A549 (cell line): Measurements from ENCODE around the gene ITPKC. TPM values are rescaled to one million over a fixed set of nuclear protein-coding genes. Genes with fewer than 3 reads are reported as not detected.

Experiments used
- ATAC-seq, 2 experiments: fragments of 200-7000 bp in 1 of 2; fragments of >200 bp in 1 of 2; cut with Nextera tagmentation in 1 of 2; cut with Tn5 transposase in 1 of 2; 3 replicates each; pipeline versions ENCODE4 v1.8.0 to v1.9.1; 2018 to 2020; ENCODE audit warnings: mild to moderate bottlenecking in 1 of 2, moderate library complexity in 1 of 2
- CTCF ChIA-PET: fragments of 300-600 bp; sonication (Branson Sonifier 250); formaldehyde crosslinking; extraction: SDS; loops from one replicate; lab custom pipeline; 2021; ENCODE audit warnings: antibody characterized with exemption, inconsistent platforms; lab: Yijun Ruan, JAX
- POLR2A ChIA-PET: fragments of 350-600 bp; formaldehyde crosslinking; extraction: SDS; loops from one replicate; lab custom pipeline; 2021; ENCODE audit warnings: antibody characterized with exemption, inconsistent platforms; lab: Yijun Ruan, JAX
- DNase-seq, 2 experiments: peaks; one replicate each; pipeline versions ENCODE4 v3.0.0 to v3.0.0-alpha.2; 2011 to 2016; ENCODE audit warnings: low read depth in 1 of 2, low spot score in 1 of 2
- FAIRE-seq: peaks from 2 replicates; lab custom pipeline; 2011; peaks lifted over from hg19 to GRCh38; lab: Jason Lieb, UNC
- H3K27ac ChIP-seq, 2 experiments: fragments of >200 bp; sonication (Bioruptor Twin); formaldehyde crosslinking; 3 replicates each; pipeline ENCODE4 v1.5.1; 2016 to 2017
- H3K4me1 ChIP-seq: fragments of >200 bp; sonication (Bioruptor Twin); formaldehyde crosslinking; 3 replicates; pipeline ENCODE4 v1.6.1; 2016
- H3K4me2 ChIP-seq: fragments of >200 bp; sonication (Bioruptor Twin); formaldehyde crosslinking; 3 replicates; pipeline ENCODE4 v1.6.1; 2016
- H3K4me3 ChIP-seq: fragments of >200 bp; sonication (Bioruptor Twin); formaldehyde crosslinking; 3 replicates; pipeline ENCODE4 v1.5.1; 2016
- H3K9me3 ChIP-seq: fragments of >200 bp; sonication (Bioruptor Twin); formaldehyde crosslinking; 3 replicates; pipeline ENCODE4 v1.6.1; 2016
- BCL3 ChIP-seq: fragments of >200 bp; sonication (Bioruptor Twin); formaldehyde crosslinking; IDR thresholded peaks from 3 replicates; pipeline ENCODE4 v1.6.1; 2016
- CEBPB ChIP-seq, 2 experiments: fragments of >200 bp in 1 of 2; sonication (Bioruptor Twin) in 1 of 2; formaldehyde crosslinking in 1 of 2; IDR thresholded peaks; 2 replicates each; pipeline ENCODE4 v1.6.1; 2012 to 2016
- CHD2 ChIP-seq: fragments of 150-350 bp; IDR thresholded peaks from 2 replicates; pipeline ENCODE4 v1.6.1; 2014; ENCODE audit warnings: low read length; ENCODE audit not compliant: partially characterized antibody
- CHD4 ChIP-seq: fragments of 200-600 bp; sonication (generic); IDR thresholded peaks from 2 replicates; pipeline ENCODE4 v1.6.1; 2016; ENCODE audit warnings: antibody characterized with exemption, mild to moderate bottlenecking, borderline replicate concordance
- CTCF ChIP-seq: fragments of >200 bp; sonication (Bioruptor Twin); formaldehyde crosslinking; IDR thresholded peaks from 3 replicates; pipeline ENCODE4 v1.5.1; 2016
- EHMT2 ChIP-seq: fragments of 200-600 bp; sonication (generic); IDR thresholded peaks from 2 replicates; pipeline ENCODE4 v1.6.1; 2016; ENCODE audit warnings: antibody characterized with exemption, low read depth, mild to moderate bottlenecking, moderate library complexity
- FOSB ChIP-seq: fragments of 250-450 bp; sonication (Bioruptor Pico); IDR thresholded peaks from 2 replicates; pipeline ENCODE4 v1.5.0; 2020; ENCODE audit warnings: mild to moderate bottlenecking, moderate library complexity
- FOSL2 ChIP-seq, 2 experiments: fragments of 450-650 bp in 1 of 2; fragments of >200 bp in 1 of 2; sonication (Bioruptor Twin) in 1 of 2; formaldehyde crosslinking; IDR thresholded peaks; 2 replicates each; pipeline versions ENCODE4 v1.5.0 to v1.6.1; 2016 to 2020; ENCODE audit warnings: mild to moderate bottlenecking in 1 of 2, moderate library complexity in 1 of 2
- HDAC2 ChIP-seq: fragments of 200-600 bp; sonication (generic); IDR thresholded peaks from 2 replicates; pipeline ENCODE4 v1.6.1; 2016
- HES2 ChIP-seq: fragments of >200 bp; sonication (Bioruptor Twin); formaldehyde crosslinking; IDR thresholded peaks from 2 replicates; pipeline ENCODE4 v1.6.1; 2016
- HEYL ChIP-seq: fragments of 250-450 bp; sonication (Bioruptor Pico); IDR thresholded peaks from 2 replicates; pipeline ENCODE4 v1.8.0; 2021; ENCODE audit warnings: mild to moderate bottlenecking, moderate library complexity
- HOXA7 ChIP-seq: fragments of 250-450 bp; sonication (Bioruptor Pico); IDR thresholded peaks from 2 replicates; pipeline ENCODE4 v1.5.0; 2020; ENCODE audit warnings: mild to moderate bottlenecking, moderate library complexity
- HOXB13 ChIP-seq: fragments of 250-450 bp; sonication (Bioruptor Pico); IDR thresholded peaks from 2 replicates; pipeline ENCODE4 v1.5.0; 2020; ENCODE audit warnings: low read depth, mild to moderate bottlenecking, moderate library complexity
- KDM5A ChIP-seq: fragments of 200-600 bp; sonication (generic); IDR thresholded peaks from 2 replicates; pipeline ENCODE4 v1.6.1; 2016; ENCODE audit warnings: antibody characterized with exemption, mild to moderate bottlenecking
- MYC ChIP-seq: IDR thresholded peaks from 2 replicates; pipeline ENCODE4 v1.6.1; 2012; ENCODE audit warnings: mild to moderate bottlenecking, inconsistent platforms, low read length, improper control_type of control experiment, borderline replicate concordance
- NR3C1 ChIP-seq: fragments of >200 bp; sonication (Bioruptor Twin); formaldehyde crosslinking; IDR thresholded peaks from 3 replicates; pipeline ENCODE4 v1.6.1; 2017
- PBX3 ChIP-seq: IDR thresholded peaks from 2 replicates; pipeline ENCODE4 v1.6.1; 2012
- POLR2AphosphoS2 ChIP-seq: conservative IDR thresholded peaks from 2 replicates; pipeline ENCODE4 v1.6.1; 2012; ENCODE audit warnings: low read length, improper control_type of control experiment, inconsistent platforms
- RFX5 ChIP-seq: fragments of 450-650 bp; IDR thresholded peaks from 2 replicates; pipeline ENCODE4 v1.7.1; 2014; ENCODE audit warnings: antibody characterized with exemption, mild to moderate bottlenecking, moderate library complexity
- RNF2 ChIP-seq: fragments of 200-600 bp; sonication (generic); IDR thresholded peaks from 2 replicates; pipeline ENCODE4 v1.6.1; 2016; ENCODE audit warnings: low read depth, mild to moderate bottlenecking, antibody characterized with exemption, moderate library complexity, borderline replicate concordance
- TFCP2L1 ChIP-seq: fragments of 250-450 bp; sonication (Bioruptor Pico); IDR thresholded peaks from 2 replicates; pipeline ENCODE4 v1.5.0; 2021; ENCODE audit warnings: mild to moderate bottlenecking
- USF2 ChIP-seq: fragments of 450-650 bp; IDR thresholded peaks from 2 replicates; pipeline ENCODE4 v1.6.1; 2014; ENCODE audit warnings: antibody characterized with exemption
- ZC3H11A ChIP-seq: fragments of 450-650 bp; IDR thresholded peaks from 2 replicates; pipeline ENCODE4 v1.6.1; 2014; ENCODE audit warnings: antibody characterized with exemption, mild to moderate bottlenecking
- WGBS: methylation state at CpG from one replicate; pipeline ENCODE4 v1.1.6; 2017; ENCODE audit errors: missing lambda C conversion rate; 5-methylcytosine and 5-hydroxymethylcytosine counted together
- polyA plus RNA-seq, 4 experiments: library from polyadenylated mRNA; depleted of rRNA in 3 of 4; stranded (reverse); fragments of >200 nt; fragmentation: RNase III in 1 of 4; extraction: RNeasy Plus Mini Kit Qiagen cat#74134 plus additional on column Dnase treatment in 1 of 4; gene quantifications; 2 replicates in 3 of 4; 3 replicates in 1 of 4; pipeline ENCODE4 v1.2.3, GENCODE V29; 2011 to 2017

ITPKC gene
- polyA plus RNA-seq, 2 of the 4 experiments (the other 2 are of a cell fraction): 6.5 to 7.9 TPM

- ATAC-seq (no peak), FAIRE-seq (no peak)
- 94% methylated on average over 14 of the region's 14 CpGs for WGBS
Observed at GRCh38 chr19:40686882-40687524, 29.9 kb upstream of the ITPKC start.

GRCh38 chr19:40687525-40688016 lies 29.3 kb upstream of the ITPKC start:
- ATAC-seq (no peak), FAIRE-seq (no peak), DNase-seq (peak in 1 of 2 experiments; percentile 73)
- H3K4me2 ChIP-seq: peak overlapping the region; percentile 5; the same call in 1 of the 3 replicates
- 0 out of 2 replicates have a peak, but pooled peaks have one; percentile 23 for TF ChIP-seq USF2
- TF ChIP-seq EHMT2: no peak
- WGBS: 79% methylated on average over 12 of the region's 12 CpGs
- H3K27ac ChIP-seq: no peak overlapping the region
- CTCF ChIA-PET: interaction anchor here (1.4 to 3.4 kb wide), 3 partner anchors 10 to 25 kb away, joined by 5 to 11 read pairs (median 10); no protein-coding TSS in a partner anchor
- H3K4me3 ChIP-seq: no peak overlapping the region
- H3K9me3 ChIP-seq: no peaks in the 10 kb centered on the region
- peaks cover 42% of the 10 kb centered on the region for H3K4me1 ChIP-seq
- POLR2A ChIA-PET: no interaction called here

More at GRCh38 chr19:40686882-40687524, 29.9 kb upstream of the ITPKC start:
- POLR2A ChIA-PET: interaction anchor here (0.6 kb wide), 1 partner anchor 90 kb away, joined by 3 read pairs; no protein-coding TSS in a partner anchor
- DNase-seq: peak in 1 of 2 experiments; percentile 44
- H3K4me1 ChIP-seq: peaks cover 37% of the 10 kb centered on the region
- H3K27ac ChIP-seq: no peak overlapping the region
- no peak overlapping the region for H3K4me3 ChIP-seq
- H3K9me3 ChIP-seq: no peaks in the 10 kb centered on the region
- no peak overlapping the region for H3K4me2 ChIP-seq
- TF ChIP-seq RNF2: no peak
- TF ChIP-seq EHMT2: no peak
- no peak for TF ChIP-seq HDAC2
- TF ChIP-seq POLR2AphosphoS2: 0 out of 2 replicates have a peak, but pooled peaks have one; percentile 44
- TF ChIP-seq TFCP2L1 (CRISPR knock-in tag): no peak
- CTCF ChIA-PET: interaction anchor here (0.6 to 3.4 kb wide), 4 partner anchors 10 to 406 kb away, joined by 6 to 11 read pairs (median 8); no protein-coding TSS in a partner anchor

GRCh38 chr19:40688309-40688708 lies 28.6 kb upstream of the ITPKC start:
- no peaks in the 10 kb centered on the region for H3K9me3 ChIP-seq
- peaks cover 42% of the 10 kb centered on the region for H3K4me1 ChIP-seq
- H3K27ac ChIP-seq: no peak overlapping the region
- ChIA-PET POLR2A (no interaction called here), CTCF (interaction anchor here (1.6 to 3.4 kb wide), 3 partner anchors 11 to 15 kb away, joined by 5 to 11 read pairs (median 6); no protein-coding TSS in a partner anchor)
- H3K4me2 ChIP-seq: peak overlapping the region; percentile 99; the same call in 2 of the 3 replicates
- no peak for TF ChIP-seq KDM5A
- no peak for TF ChIP-seq HES2
- TF ChIP-seq HOXA7: no peak
- no peak for TF ChIP-seq NR3C1
- no peak for TF ChIP-seq HOXB13 (CRISPR knock-in tag)
- TF ChIP-seq FOSB (CRISPR knock-in tag): no peak
- no peak for TF ChIP-seq BCL3
- TF ChIP-seq ZC3H11A: no peak
- TF ChIP-seq CTCF: no peak
- no peak for TF ChIP-seq PBX3
- TF ChIP-seq CHD2: no peak
- TF ChIP-seq CHD4: no peak
- TF ChIP-seq EHMT2: no peak
- no peak for TF ChIP-seq CEBPB (IDR thresholded peaks at IDR 0.05)
- no peak for TF ChIP-seq MYC
- TF ChIP-seq RFX5: no peak
- no peak for TF ChIP-seq FOSL2 (IDR thresholded peaks at IDR 0.05)
- TF ChIP-seq FOSL2 (CRISPR knock-in tag; IDR thresholded peaks at IDR 0.05): no peak
- no peak for TF ChIP-seq HEYL (CRISPR knock-in tag)
- TF ChIP-seq, all 56 proteins: peak for 0
- no peak overlapping the region for H3K4me3 ChIP-seq
- no peak for ATAC-seq
- 84% methylated on average over 1 of the region's 1 CpG for WGBS
- DNase-seq: no peak
- FAIRE-seq: no peak
